Bone marrow (tissue), 2 donors: ENCODE data around the gene STK24.
A peak's percentile ranks its signal among the peaks of the same experiment; 100 is the strongest.
"Not testable (repeated sequence)": the region's sequence is repeated elsewhere in the genome, so short reads cannot be mapped to it uniquely, and the experiment has no call there.

Source experiments
- DNase-seq, 2 donors: peaks; one replicate each; lab custom pipeline; 2025; lab: John Stamatoyannopoulos, UW

STK24 gene

GRCh38 chr13:98576963-98577835, at the start of gene STK24:
Gene STK24, minus strand, starts transcription at chr13:98577107. Its CDS starts 321 bp downstream, at chr13:98576786.
- peak; percentile 54 to 77 for DNase-seq

- DNase-seq: no peak
These were observed 49.5 kb upstream of the STK24 start for GRCh38 chr13:98626298-98626935.

GRCh38 chr13:98624589-98624988, 47.7 kb upstream of the STK24 start:
- DNase-seq: not testable (repeated sequence)

- DNase-seq: no peak
These were observed 46.0 kb upstream of the STK24 start for GRCh38 chr13:98622931-98623331.

GRCh38 chr13:98619556-98619955, 42.6 kb upstream of the STK24 start:
- DNase-seq: no peak

- DNase-seq: not testable (repeated sequence)
These were observed 38.7 kb upstream of the STK24 start for GRCh38 chr13:98615595-98615994.

GRCh38 chr13:98613591-98613990, 36.7 kb upstream of the STK24 start:
- no peak for DNase-seq

GRCh38 chr13:98609756-98610155, 32.8 kb upstream of the STK24 start:
- no peak for DNase-seq

- no peak for DNase-seq
These were observed 29.4 kb upstream of the STK24 start for GRCh38 chr13:98606296-98606695.

GRCh38 chr13:98599502-98600328, 22.8 kb upstream of the STK24 start:
- DNase-seq: no peak

- DNase-seq: no peak
These were observed 21.1 kb upstream of the STK24 start for GRCh38 chr13:98598043-98598442.

GRCh38 chr13:98595134-98595533, 18.2 kb upstream of the STK24 start:
- no peak for DNase-seq

- no peak for DNase-seq
These were observed 15.4 kb upstream of the STK24 start for GRCh38 chr13:98592362-98592732.

GRCh38 chr13:98591721-98592361, 14.9 kb upstream of the STK24 start:
- DNase-seq: no peak

GRCh38 chr13:98590471-98590870, 13.6 kb upstream of the STK24 start:
- DNase-seq: not testable (repeated sequence)

- DNase-seq: not testable (repeated sequence)
These were observed 12.6 kb upstream of the STK24 start for GRCh38 chr13:98589516-98589915.

- no peak for DNase-seq
These were observed 9.8 kb upstream of the STK24 start for GRCh38 chr13:98586400-98587345.

GRCh38 chr13:98585946-98586345, 9.0 kb upstream of the STK24 start:
- DNase-seq: no peak

GRCh38 chr13:98585398-98585754, 8.5 kb upstream of the STK24 start:
- no peak for DNase-seq

GRCh38 chr13:98584668-98585397, 7.9 kb upstream of the STK24 start:
- DNase-seq: no peak
